ENCODE measurements around the gene HOXA7.

HOXA7 gene

DNA sequence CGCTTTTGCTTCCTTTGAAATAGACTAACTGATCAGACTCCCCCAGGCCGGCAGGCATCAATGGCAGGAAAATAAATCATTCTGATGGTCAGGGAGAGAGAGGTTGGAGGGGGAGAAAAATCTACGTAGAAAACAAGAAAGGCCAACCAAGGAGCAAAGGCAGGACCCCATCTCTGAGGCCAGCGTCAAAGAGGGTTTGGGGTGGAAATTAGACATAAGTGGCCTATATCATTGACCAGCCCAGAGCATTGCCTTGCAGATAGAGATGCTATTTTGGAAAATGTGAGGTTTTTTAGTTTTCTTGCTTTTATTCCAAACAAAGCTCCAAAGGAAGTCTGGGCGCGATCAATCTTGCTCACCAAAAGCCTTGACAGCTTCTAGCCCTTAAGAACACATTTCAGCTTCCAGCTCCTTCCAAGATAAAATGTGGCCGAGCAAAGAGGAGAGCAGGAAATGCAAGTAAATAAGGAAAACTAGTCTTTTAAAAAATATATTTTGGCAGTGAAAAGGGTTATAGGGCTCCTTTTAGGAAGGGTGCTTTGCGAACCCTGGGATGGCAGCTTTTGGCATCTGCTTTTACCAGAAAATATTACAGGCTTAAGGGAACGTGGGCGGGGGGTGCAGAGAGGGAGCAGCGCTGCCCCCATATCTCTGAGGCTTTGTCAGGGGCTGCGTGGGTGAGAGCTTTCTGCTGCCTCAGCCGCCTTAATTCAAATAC is 52.0 kb downstream of the HOXA7 start:
- DNase-seq (ENCODE audit: low read depth), result no peak
- TF ChIP-seq, protein P1, sequence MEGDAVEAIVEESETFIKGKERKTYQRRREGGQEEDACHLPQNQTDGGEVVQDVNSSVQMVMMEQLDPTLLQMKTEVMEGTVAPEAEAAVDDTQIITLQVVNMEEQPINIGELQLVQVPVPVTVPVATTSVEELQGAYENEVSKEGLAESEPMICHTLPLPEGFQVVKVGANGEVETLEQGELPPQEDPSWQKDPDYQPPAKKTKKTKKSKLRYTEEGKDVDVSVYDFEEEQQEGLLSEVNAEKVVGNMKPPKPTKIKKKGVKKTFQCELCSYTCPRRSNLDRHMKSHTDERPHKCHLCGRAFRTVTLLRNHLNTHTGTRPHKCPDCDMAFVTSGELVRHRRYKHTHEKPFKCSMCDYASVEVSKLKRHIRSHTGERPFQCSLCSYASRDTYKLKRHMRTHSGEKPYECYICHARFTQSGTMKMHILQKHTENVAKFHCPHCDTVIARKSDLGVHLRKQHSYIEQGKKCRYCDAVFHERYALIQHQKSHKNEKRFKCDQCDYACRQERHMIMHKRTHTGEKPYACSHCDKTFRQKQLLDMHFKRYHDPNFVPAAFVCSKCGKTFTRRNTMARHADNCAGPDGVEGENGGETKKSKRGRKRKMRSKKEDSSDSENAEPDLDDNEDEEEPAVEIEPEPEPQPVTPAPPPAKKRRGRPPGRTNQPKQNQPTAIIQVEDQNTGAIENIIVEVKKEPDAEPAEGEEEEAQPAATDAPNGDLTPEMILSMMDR (conservative IDR thresholded peaks at IDR 0.05; ENCODE audit: low read depth, low read length), result no peak
- H3K4me3 ChIP-seq (ENCODE audit: low read depth, low read length), result no peak overlapping the region

All from choroid plexus epithelial cell (primary cell).